GF-D8 (cell line): Measurements from ENCODE around the gene C1QL4.
"Not testable (repeated sequence)": the region's sequence is repeated elsewhere in the genome, so short reads cannot be mapped to it uniquely, and the experiment has no call there.

Source experiments
- DNase-seq: peaks from one replicate; lab custom pipeline; 2025; lab: John Stamatoyannopoulos, UW

Gene C1QL4

DNA sequence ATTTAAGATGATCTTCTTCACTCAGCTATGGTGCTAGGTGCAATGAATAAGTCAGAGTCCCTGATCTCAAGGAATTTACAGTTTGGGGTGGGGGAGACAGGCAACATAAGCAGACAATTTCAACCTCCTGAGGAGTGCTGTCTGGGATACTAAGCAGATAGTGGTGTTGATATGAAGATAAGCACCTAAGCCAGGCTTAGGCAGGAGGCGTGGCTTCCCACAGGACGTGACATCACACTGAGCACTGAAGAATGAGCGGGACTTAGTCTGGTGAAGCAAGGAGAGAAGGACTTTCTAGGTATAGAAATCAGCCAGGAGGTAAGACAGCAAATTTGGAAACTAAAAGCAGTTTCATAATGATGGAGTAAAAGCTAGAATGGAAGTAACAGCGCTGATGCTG lies 35.2 kb downstream of the C1QL4 start:
- no peak for DNase-seq

GRCh38 chr12:49298160-49298559 lies 38.8 kb downstream of the C1QL4 start:
- no peak for DNase-seq

GRCh38 chr12:49297695-49298060 lies 39.3 kb downstream of the C1QL4 start:
- DNase-seq: no peak

GRCh38 chr12:49296836-49297694 lies 39.9 kb downstream of the C1QL4 start:
- no peak for DNase-seq

GRCh38 chr12:49296034-49296835 lies 40.8 kb downstream of the C1QL4 start:
- no peak for DNase-seq

DNA sequence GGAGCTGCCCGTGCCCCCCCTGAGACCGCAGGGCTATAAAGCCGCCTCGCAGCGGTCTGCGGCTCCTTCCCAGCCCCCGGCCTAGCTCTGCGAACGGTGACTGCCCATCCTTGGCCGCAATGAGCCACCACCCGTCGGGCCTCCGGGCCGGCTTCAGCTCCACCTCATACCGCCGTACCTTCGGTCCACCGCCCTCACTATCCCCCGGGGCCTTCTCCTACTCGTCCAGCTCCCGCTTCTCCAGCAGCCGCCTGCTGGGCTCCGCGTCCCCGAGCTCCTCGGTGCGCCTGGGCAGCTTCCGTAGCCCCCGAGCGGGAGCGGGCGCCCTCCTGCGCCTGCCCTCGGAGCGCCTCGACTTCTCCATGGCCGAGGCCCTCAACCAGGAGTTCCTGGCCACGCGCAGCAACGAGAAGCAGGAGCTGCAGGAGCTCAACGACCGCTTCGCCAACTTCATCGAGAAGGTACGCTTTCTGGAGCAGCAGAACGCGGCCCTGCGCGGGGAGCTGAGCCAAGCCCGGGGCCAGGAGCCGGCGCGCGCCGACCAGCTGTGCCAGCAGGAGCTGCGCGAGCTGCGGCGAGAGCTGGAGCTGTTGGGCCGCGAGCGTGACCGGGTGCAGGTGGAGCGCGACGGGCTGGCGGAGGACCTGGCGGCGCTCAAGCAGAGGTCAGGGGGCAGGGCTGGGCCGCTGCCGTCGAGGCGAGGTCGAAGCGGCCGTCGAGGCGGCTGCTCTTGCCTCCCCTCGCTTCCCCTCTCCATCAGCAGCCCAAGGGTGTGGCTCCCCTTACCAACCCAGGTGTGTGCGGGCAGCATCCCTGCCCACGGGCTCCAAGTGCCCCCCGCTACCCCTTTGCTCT lies 41.7 kb downstream of the C1QL4 start, which contains the start of gene PRPH:
Gene PRPH (plus strand): TSS at position 66 of the 855 bp plus-strand sequence. CDS start 54 bp downstream, at position 120.
- DNase-seq: no peak

GRCh38 chr12:49294804-49295081 lies 42.2 kb downstream of the C1QL4 start:
- no peak for DNase-seq

- no peak for DNase-seq
Measured at GRCh38 chr12:49294086-49294803, 42.7 kb downstream of the C1QL4 start.

DNA sequence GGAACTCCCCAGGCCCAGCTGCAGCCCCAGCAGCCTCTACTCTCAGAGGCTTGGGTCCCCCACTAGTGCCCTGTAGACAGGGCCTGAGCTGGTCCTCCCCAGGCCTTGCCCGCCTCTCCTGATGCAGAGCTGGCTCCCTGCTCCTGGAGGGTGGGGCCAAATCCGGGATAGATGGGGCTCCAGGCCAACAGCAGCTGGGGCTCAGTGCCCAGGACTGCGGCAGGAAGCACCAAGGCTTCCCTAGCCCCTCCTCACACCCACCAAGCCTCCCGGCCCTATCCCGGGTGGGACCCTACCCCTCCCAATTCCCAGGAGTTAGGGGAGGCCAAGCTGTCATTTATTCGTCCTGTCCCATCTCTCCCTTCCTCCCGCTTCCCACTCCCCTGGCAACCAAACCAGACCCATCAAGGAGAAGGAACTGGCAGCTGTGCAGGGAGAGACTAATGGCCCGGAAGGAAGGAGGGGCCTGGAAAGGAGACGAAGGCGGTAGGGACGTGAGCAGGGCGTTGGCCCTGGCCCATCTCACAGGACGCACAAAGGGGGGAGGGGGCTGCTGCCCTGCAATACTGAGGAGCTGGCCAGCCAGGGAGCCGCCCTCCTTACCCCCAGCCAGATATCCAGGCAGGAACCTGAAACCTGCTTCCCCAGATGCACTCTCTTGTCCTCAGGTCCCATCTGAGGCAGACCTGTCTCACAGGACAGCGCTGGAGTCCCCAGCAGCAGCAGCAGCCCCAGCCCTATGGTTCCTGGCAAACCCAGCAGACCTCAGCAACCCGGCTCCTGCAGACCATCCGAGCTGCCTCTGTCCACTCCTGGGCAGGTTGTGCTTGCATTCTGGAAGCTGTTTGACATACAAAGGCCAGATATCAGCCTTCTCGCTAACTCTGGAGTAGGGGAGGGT lies 43.7 kb downstream of the C1QL4 start:
- DNase-seq: no peak

DNA sequence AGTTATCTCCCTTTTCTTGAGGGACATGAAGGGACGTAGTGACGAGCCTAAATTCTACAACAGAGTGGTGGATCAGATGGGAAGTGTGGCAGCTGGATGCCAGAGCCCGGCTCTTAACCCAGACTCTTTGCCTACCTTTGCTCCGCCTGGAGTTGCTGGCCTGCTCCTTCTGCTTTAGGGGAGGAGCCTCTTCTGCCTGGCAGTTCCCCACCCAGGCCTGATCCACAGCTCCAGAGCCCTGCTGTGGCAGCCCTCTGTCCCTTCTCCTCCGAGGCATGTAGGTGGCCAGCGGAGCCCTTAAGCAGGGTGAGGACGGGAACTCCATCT lies 44.3 kb downstream of the C1QL4 start:
- DNase-seq: no peak

DNA sequence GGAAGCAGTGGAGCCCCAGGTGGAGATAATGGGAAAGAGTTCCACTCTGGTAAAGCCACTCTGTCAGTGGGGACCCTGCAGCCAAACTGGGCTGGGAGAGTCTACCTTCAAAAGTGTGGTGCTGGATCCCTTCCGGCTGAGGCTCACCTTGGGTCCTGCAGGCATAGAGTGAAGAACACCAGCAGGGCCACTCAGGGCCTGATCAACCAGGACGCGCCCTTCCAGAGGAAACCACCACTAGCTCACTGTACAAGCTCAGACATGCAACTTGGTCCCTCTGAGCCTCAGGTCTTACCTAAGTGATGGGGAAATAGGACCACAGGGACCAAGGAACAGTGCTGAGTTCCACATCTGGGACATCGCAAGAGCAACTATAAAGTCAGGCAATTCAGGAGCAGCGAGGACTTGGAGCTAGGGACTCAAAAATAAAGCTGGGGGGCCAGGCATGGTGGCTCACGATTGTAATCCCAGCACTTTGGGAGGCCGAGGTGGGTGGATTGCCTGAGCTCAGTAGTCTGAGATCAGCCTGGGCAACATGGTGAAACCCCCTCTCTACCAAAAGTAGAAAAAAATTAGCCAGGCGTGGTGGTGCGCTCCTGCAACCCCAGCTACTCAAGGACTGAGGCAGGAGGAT lies 47.9 kb downstream of the C1QL4 start:
- DNase-seq: no peak

DNA sequence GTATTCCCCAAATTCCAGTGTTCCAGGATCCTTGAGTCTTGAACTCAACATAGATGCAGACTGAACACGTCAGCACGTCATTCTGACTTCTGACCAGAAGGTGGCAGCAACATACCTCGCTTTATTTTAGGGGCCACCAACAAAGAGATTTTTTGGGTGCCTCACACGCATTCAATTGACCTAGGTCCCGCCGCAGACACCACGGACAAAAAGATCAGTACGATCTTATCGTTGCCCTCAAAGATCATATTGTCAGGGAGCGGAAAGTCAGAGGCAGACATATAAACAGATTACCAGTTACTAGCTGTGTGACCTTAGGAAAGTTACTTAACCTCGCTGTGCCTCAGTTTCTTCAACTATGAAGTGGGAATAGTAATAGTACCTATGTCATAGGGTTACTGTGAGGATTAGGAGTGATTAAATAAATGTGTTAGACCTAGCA lies 48.6 kb downstream of the C1QL4 start:
- no peak for DNase-seq

DNA sequence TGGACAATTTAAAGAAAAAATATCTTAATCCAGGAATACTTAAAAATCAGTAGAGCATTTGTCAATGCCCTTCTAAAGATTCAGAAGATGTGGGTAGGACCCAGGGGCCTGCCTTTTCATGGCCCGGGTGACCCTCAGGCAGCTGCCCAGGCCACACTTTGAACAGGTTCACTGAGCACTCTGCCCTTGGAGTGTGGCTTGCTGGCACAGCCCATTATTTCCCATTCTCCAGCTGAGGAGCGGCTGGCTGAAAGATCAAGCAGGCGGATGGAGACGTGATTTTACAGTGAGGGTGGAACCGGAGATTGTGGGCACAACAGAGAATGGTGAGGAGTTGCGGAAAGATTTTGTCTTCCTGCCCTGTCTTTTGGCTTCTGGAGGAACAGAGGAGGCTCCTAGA lies 49.1 kb downstream of the C1QL4 start:
- no peak for DNase-seq

DNA sequence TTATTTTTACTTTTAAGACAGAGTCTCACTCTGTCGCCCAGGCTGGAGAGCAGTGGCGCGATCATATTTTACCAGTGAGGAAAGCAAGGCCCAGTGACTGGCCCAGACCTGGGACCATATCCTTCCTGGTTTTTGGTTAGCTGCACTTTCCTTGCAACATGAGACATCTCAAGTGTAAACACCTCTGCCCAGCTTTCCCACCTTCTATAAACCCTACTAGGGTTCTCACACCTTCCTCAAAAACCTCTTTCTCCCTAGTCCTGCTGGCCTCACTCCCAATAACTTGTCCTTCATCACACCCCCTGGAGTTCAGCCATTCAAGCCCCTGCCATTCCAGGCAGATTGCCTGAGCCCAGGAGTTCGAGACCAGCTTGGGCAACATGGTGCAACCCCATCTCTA lies 52.3 kb downstream of the C1QL4 start:
- DNase-seq: no peak

- DNase-seq: no peak
Measured at GRCh38 chr12:49283541-49284429, 53.2 kb downstream of the C1QL4 start.

GRCh38 chr12:49282740-49283375 lies 54.1 kb downstream of the C1QL4 start:
- not testable (repeated sequence) for DNase-seq
